Esophagus squamous epithelium (tissue), 4 donors: ENCODE measurements around the gene DAAM1.

ENCODE experiments used
- CTCF ChIP-seq, 6 experiments: fragments of 450-650 bp in 4 of 6; fragments of 200-600 bp in 2 of 6; sonication (generic) in 2 of 6; IDR thresholded peaks; one replicate each; pipeline ENCODE4 v1.5.1; 2016 to 2019; ENCODE audit warnings: antibody characterized with exemption in 6 of 6, mild to moderate bottlenecking in 4 of 6, moderate library complexity in 4 of 6
- POLR2A ChIP-seq, 4 donors: fragments of 450-650 bp; IDR thresholded peaks; one replicate each; pipeline ENCODE4 v1.6.1; 2017; ENCODE audit warnings: antibody characterized with exemption in 4 of 4, mild to moderate bottlenecking in 4 of 4, moderate library complexity in 3 of 4

GRCh38 chr14:59183150-59183549, 5.3 kb upstream of the DAAM1 start:
- TF ChIP-seq CTCF (IDR thresholded peaks at IDR 0.05) (no peak), POLR2A (IDR thresholded peaks at IDR 0.05) (no peak)
